Measurements from ENCODE around the gene GALNT9.

GRCh38 chr12:132260721-132261120 lies 68.7 kb downstream of the GALNT9 start:
- TF ChIP-seq CTCF (IDR thresholded peaks at IDR 0.05): no peak
- no peak for TF ChIP-seq POLR2AphosphoS5 (IDR thresholded peaks at IDR 0.05)

All from prostate gland (tissue), 2 donors.